AG10803 (cell line): ENCODE data around the gene DEFB118.

Source experiments
- DNase-seq: peaks from one replicate; pipeline ENCODE4 v3.0.0; 2010; ENCODE audit warnings: low read depth
- H3K4me3 ChIP-seq: 2 replicates; pipeline ENCODE4 v1.5.1; 2011; ENCODE audit warnings: mild to moderate bottlenecking, low read length, control low read depth
- CTCF ChIP-seq: conservative IDR thresholded peaks from 2 replicates; pipeline ENCODE4 v1.5.1; 2011; ENCODE audit warnings: mild to moderate bottlenecking, low read length, control low read depth, inconsistent platforms

Gene DEFB118

GRCh38 chr20:31390490-31390889, 22.1 kb downstream of the DEFB118 start, which contains the start of gene DEFB119:
TSS of gene DEFB119 (minus strand) at chr20:31390590. CDS start at chr20:31390483, 107 bp downstream.
- no peak for DNase-seq
- no peak within 1 kb of the TSS for H3K4me3 ChIP-seq
- no peak for TF ChIP-seq CTCF

- no peak for TF ChIP-seq CTCF
- no peak overlapping the region for H3K4me3 ChIP-seq
- no peak for DNase-seq
Observed at GRCh38 chr20:31392836-31393235, 24.4 kb downstream of the DEFB118 start.

GRCh38 chr20:31394900-31395299, 26.5 kb downstream of the DEFB118 start:
- no peak for DNase-seq
- no peak for TF ChIP-seq CTCF
- no peak overlapping the region for H3K4me3 ChIP-seq

GRCh38 chr20:31403886-31404285, 35.5 kb downstream of the DEFB118 start:
- DNase-seq = no peak
- TF ChIP-seq CTCF = no peak
- no peak overlapping the region for H3K4me3 ChIP-seq

- no peak for TF ChIP-seq CTCF
- no peak within 1 kb of the TSS for H3K4me3 ChIP-seq
- no peak for DNase-seq
Observed at GRCh38 chr20:31406115-31406514, 37.7 kb downstream of the DEFB118 start, which contains the start of gene DEFB121. TSS of gene DEFB121 (minus strand) at chr20:31406215. CDS start at chr20:31406152, 63 bp downstream.

GRCh38 chr20:31410011-31410410, 41.6 kb downstream of the DEFB118 start:
- no peak for DNase-seq
- no peak overlapping the region for H3K4me3 ChIP-seq
- no peak for TF ChIP-seq CTCF

GRCh38 chr20:31414381-31414780, 46.0 kb downstream of the DEFB118 start:
- no peak overlapping the region for H3K4me3 ChIP-seq
- TF ChIP-seq CTCF = no peak
- no peak for DNase-seq
